Activated CD8-positive, alpha-beta T cell treated with anti-CD3 and anti-CD28 coated beads, Interleukin-2, amount 10 ng/mL, durations not matched to agents 7 days and 5 days (primary cell): ENCODE measurements around the gene RBMS3. TPM values are rescaled to one million over a fixed set of nuclear protein-coding genes. Genes with fewer than 3 reads are reported as not detected.

Experiments
- ATAC-seq: fragments of 150-1000 bp; cut with Tn5 transposase; one replicate; pipeline ENCODE4 v1.10.0; 2021; ENCODE audit warnings: moderate library complexity
- CTCF ChIA-PET: fragments of 350-600 bp; sonication (Branson Sonifier 250); formaldehyde crosslinking; loops from one replicate; lab custom pipeline; 2021; ENCODE audit warnings: antibody characterized with exemption; lab: Charles Lee
- POLR2A ChIA-PET: fragments of 350-600 bp; sonication (Branson Sonifier 250); formaldehyde crosslinking; loops from one replicate; lab custom pipeline; 2021; ENCODE audit warnings: antibody characterized with exemption; lab: Charles Lee
- DNase-seq: peaks from one replicate; pipeline ENCODE4 v3.0.0-alpha.2; 2020
- H3K27ac Mint-ChIP-seq: one replicate; pipeline ENCODE4 v1.8.0; 2021; ENCODE audit warnings: mild to moderate bottlenecking, mixed read lengths
- H3K27me3 Mint-ChIP-seq: one replicate; pipeline ENCODE4 v1.8.0; 2021; ENCODE audit warnings: low read depth, mixed read lengths
- H3K36me3 Mint-ChIP-seq: one replicate; pipeline ENCODE4 v1.8.0; 2021; ENCODE audit warnings: low read depth, mixed read lengths
- H3K4me1 Mint-ChIP-seq: one replicate; pipeline ENCODE4 v1.8.0; 2021; ENCODE audit warnings: low read depth, mixed read lengths
- H3K4me3 Mint-ChIP-seq: one replicate; pipeline ENCODE4 v1.8.0; 2021; ENCODE audit warnings: mild to moderate bottlenecking, mixed read lengths
- H3K9me3 Mint-ChIP-seq: one replicate; pipeline ENCODE4 v1.8.0; 2022; ENCODE audit warnings: mixed read lengths; ENCODE audit not compliant: insufficient read depth
- total RNA-seq, 2 experiments: library from RNA; stranded (reverse); gene quantifications; one replicate each; pipeline ENCODE4 v1.2.3, GENCODE V29; 2021

Gene RBMS3
- total RNA-seq, 2 experiments from 2014 or later, result 0.11 to 0.29 TPM

GRCh38 chr3:29906906-29907305 lies 626.0 kb downstream of the RBMS3 start:
- Mint-ChIP-seq H3K4me1 (no peaks in the 10 kb centered on the region), H3K9me3 (no peaks in the 10 kb centered on the region), H3K36me3 (no peaks in the 10 kb centered on the region), H3K27ac (no peak overlapping the region), H3K27me3 (no peaks in the 10 kb centered on the region), H3K4me3 (no peak overlapping the region)
- ChIA-PET CTCF (no interaction called here), POLR2A (no interaction called here)
- no peak for ATAC-seq
- no peak for DNase-seq

- Mint-ChIP-seq H3K4me1 (no peaks in the 10 kb centered on the region), H3K4me3 (no peak overlapping the region), H3K27ac (no peak overlapping the region), H3K9me3 (no peaks in the 10 kb centered on the region), H3K27me3 (no peaks in the 10 kb centered on the region), H3K36me3 (no peaks in the 10 kb centered on the region)
- ChIA-PET POLR2A (no interaction called here), CTCF (no interaction called here)
- ATAC-seq, result no peak
- no peak for DNase-seq
Observed at GRCh38 chr3:29912600-29913288, 631.9 kb downstream of the RBMS3 start.

GRCh38 chr3:29914861-29915524 lies 634.1 kb downstream of the RBMS3 start:
- no peaks in the 10 kb centered on the region for H3K4me1 Mint-ChIP-seq

GRCh38 chr3:29919571-29919970 lies 638.7 kb downstream of the RBMS3 start:
- no peaks in the 10 kb centered on the region for H3K4me1 Mint-ChIP-seq
- DNase-seq (no peak), ATAC-seq (no peak)
- no peaks in the 10 kb centered on the region for H3K9me3 Mint-ChIP-seq
- ChIA-PET CTCF (no interaction called here), POLR2A (no interaction called here)
- no peak overlapping the region for H3K27ac Mint-ChIP-seq
- no peaks in the 10 kb centered on the region for H3K27me3 Mint-ChIP-seq
- H3K4me3 Mint-ChIP-seq, result no peak overlapping the region
- H3K36me3 Mint-ChIP-seq, result no peaks in the 10 kb centered on the region

More at GRCh38 chr3:29914861-29915524, 634.1 kb downstream of the RBMS3 start:
- no peaks in the 10 kb centered on the region for H3K9me3 Mint-ChIP-seq
- DNase-seq (no peak), ATAC-seq (no peak)
- H3K27me3 Mint-ChIP-seq, result no peaks in the 10 kb centered on the region
- no peaks in the 10 kb centered on the region for H3K36me3 Mint-ChIP-seq
- H3K4me3 Mint-ChIP-seq, result no peak overlapping the region
- POLR2A ChIA-PET, result no interaction called here
- CTCF ChIA-PET, result no interaction called here
- no peak overlapping the region for H3K27ac Mint-ChIP-seq

- no peaks in the 10 kb centered on the region for H3K27me3 Mint-ChIP-seq
- CTCF ChIA-PET, result no interaction called here
- H3K4me3 Mint-ChIP-seq, result no peak overlapping the region
- no peaks in the 10 kb centered on the region for H3K4me1 Mint-ChIP-seq
- POLR2A ChIA-PET, result no interaction called here
- DNase-seq (no peak), ATAC-seq (no peak)
- no peaks in the 10 kb centered on the region for H3K36me3 Mint-ChIP-seq
- no peak overlapping the region for H3K27ac Mint-ChIP-seq
- H3K9me3 Mint-ChIP-seq, result no peaks in the 10 kb centered on the region
Observed at GRCh38 chr3:29922992-29923746, 642.3 kb downstream of the RBMS3 start.

- POLR2A ChIA-PET, result no interaction called here
- ATAC-seq, result no peak
Observed at GRCh38 chr3:29924783-29925561, 644.1 kb downstream of the RBMS3 start.

GRCh38 chr3:29926378-29926777 lies 645.5 kb downstream of the RBMS3 start:
- H3K27ac Mint-ChIP-seq, result no peak overlapping the region
- ChIA-PET POLR2A (no interaction called here), CTCF (no interaction called here)
- no peak for DNase-seq
- no peaks in the 10 kb centered on the region for H3K4me1 Mint-ChIP-seq
- H3K36me3 Mint-ChIP-seq, result no peaks in the 10 kb centered on the region
- H3K27me3 Mint-ChIP-seq, result no peaks in the 10 kb centered on the region
- ATAC-seq, result no peak
- H3K9me3 Mint-ChIP-seq, result no peaks in the 10 kb centered on the region
- no peak overlapping the region for H3K4me3 Mint-ChIP-seq

More at GRCh38 chr3:29924783-29925561, 644.1 kb downstream of the RBMS3 start:
- Mint-ChIP-seq H3K36me3 (no peaks in the 10 kb centered on the region), H3K9me3 (no peaks in the 10 kb centered on the region), H3K27me3 (no peaks in the 10 kb centered on the region), H3K4me3 (no peak overlapping the region), H3K27ac (no peak overlapping the region), H3K4me1 (no peaks in the 10 kb centered on the region)
- CTCF ChIA-PET, result no interaction called here
- no peak for DNase-seq

- Mint-ChIP-seq H3K36me3 (no peaks in the 10 kb centered on the region), H3K27ac (no peak overlapping the region), H3K9me3 (no peaks in the 10 kb centered on the region), H3K27me3 (peaks cover 5% of the 10 kb centered on the region), H3K4me1 (no peaks in the 10 kb centered on the region), H3K4me3 (no peak overlapping the region)
- POLR2A ChIA-PET, result no interaction called here
- ATAC-seq (no peak), DNase-seq (no peak)
- CTCF ChIA-PET, result no interaction called here
Observed at GRCh38 chr3:29932696-29933325, 651.9 kb downstream of the RBMS3 start.

GRCh38 chr3:29933802-29934490 lies 653.1 kb downstream of the RBMS3 start:
- POLR2A ChIA-PET, result no interaction called here
- CTCF ChIA-PET, result no interaction called here
- DNase-seq, result no peak
- no peaks in the 10 kb centered on the region for H3K9me3 Mint-ChIP-seq
- no peak overlapping the region for H3K4me3 Mint-ChIP-seq
- no peak for ATAC-seq
- H3K4me1 Mint-ChIP-seq, result no peaks in the 10 kb centered on the region
- H3K27ac Mint-ChIP-seq, result no peak overlapping the region
- H3K27me3 Mint-ChIP-seq, result peaks cover 5% of the 10 kb centered on the region
- no peaks in the 10 kb centered on the region for H3K36me3 Mint-ChIP-seq

- no peak overlapping the region for H3K4me3 Mint-ChIP-seq
- no peak for ATAC-seq
- no peaks in the 10 kb centered on the region for H3K4me1 Mint-ChIP-seq
- H3K36me3 Mint-ChIP-seq, result no peaks in the 10 kb centered on the region
- ChIA-PET POLR2A (no interaction called here), CTCF (no interaction called here)
- peaks cover 5% of the 10 kb centered on the region for H3K27me3 Mint-ChIP-seq
- no peaks in the 10 kb centered on the region for H3K9me3 Mint-ChIP-seq
- no peak overlapping the region for H3K27ac Mint-ChIP-seq
- DNase-seq, result no peak
Observed at GRCh38 chr3:29934751-29935150, 653.9 kb downstream of the RBMS3 start.

- ChIA-PET POLR2A (no interaction called here), CTCF (no interaction called here)
- ATAC-seq (no peak), DNase-seq (no peak)
- H3K4me3 Mint-ChIP-seq, result no peak overlapping the region
- peaks cover 5% of the 10 kb centered on the region for H3K27me3 Mint-ChIP-seq
- no peak overlapping the region for H3K27ac Mint-ChIP-seq
- no peaks in the 10 kb centered on the region for H3K4me1 Mint-ChIP-seq
- no peaks in the 10 kb centered on the region for H3K36me3 Mint-ChIP-seq
- no peaks in the 10 kb centered on the region for H3K9me3 Mint-ChIP-seq
Observed at GRCh38 chr3:29936054-29936453, 655.2 kb downstream of the RBMS3 start.
